Glutamatergic neuron (in vitro differentiated cells): ENCODE results near the gene PITPNM1. TPM values are rescaled to one million over a fixed set of nuclear protein-coding genes. Genes with fewer than 3 reads are reported as not detected.

Experiments used
- DNase-seq: peaks from one replicate; pipeline ENCODE4 v3.0.0; 2022
- H3K27ac Mint-ChIP-seq: one replicate; pipeline ENCODE4 v1.8.0; 2020; ENCODE audit warnings: mild to moderate bottlenecking, mixed read lengths, inconsistent platforms; ENCODE audit not compliant: unreplicated experiment
- H3K27me3 Mint-ChIP-seq: one replicate; pipeline ENCODE4 v1.8.0; 2020; ENCODE audit warnings: mild to moderate bottlenecking, moderate library complexity, mixed read lengths, inconsistent platforms; ENCODE audit not compliant: unreplicated experiment
- H3K36me3 Mint-ChIP-seq: one replicate; pipeline ENCODE4 v1.8.0; 2020; ENCODE audit warnings: mild to moderate bottlenecking, mixed read lengths, inconsistent platforms; ENCODE audit not compliant: unreplicated experiment
- H3K4me1 Mint-ChIP-seq: one replicate; pipeline ENCODE4 v1.8.0; 2020; ENCODE audit warnings: mild to moderate bottlenecking, low read depth, mixed read lengths, inconsistent platforms; ENCODE audit not compliant: unreplicated experiment
- H3K4me3 Mint-ChIP-seq: one replicate; pipeline ENCODE4 v1.8.0; 2020; ENCODE audit warnings: mild to moderate bottlenecking, mixed read lengths, inconsistent platforms; ENCODE audit not compliant: unreplicated experiment
- H3K9me3 Mint-ChIP-seq: one replicate; pipeline ENCODE4 v1.8.0; 2020; ENCODE audit warnings: mild to moderate bottlenecking, moderate library complexity, mixed read lengths, inconsistent platforms; ENCODE audit not compliant: unreplicated experiment
- total RNA-seq: library from RNA; stranded (reverse); fragmentation: NEBNext Ultra II Directional; extraction: Animal tissue kit (Norgen Biotek cat#: 25700); gene quantifications from one replicate; pipeline ENCODE4 v1.2.1, GENCODE V29; 2021; ENCODE audit not compliant: unreplicated experiment
- TF ChIP-seq, protein P1 (sequence below): fragments of 200-600 bp; sonication (generic); IDR thresholded peaks from one replicate; pipeline ENCODE4 v1.5.0; 2021; ENCODE audit not compliant: partially characterized antibody, unreplicated experiment

PITPNM1 gene
- total RNA-seq, 1 donor from 2014 or later = 25.6 TPM

GRCh38 chr11:67523556-67524479, 18.7 kb upstream of the PITPNM1 start:
- no peak overlapping the region for H3K27ac Mint-ChIP-seq
- no peak overlapping the region for H3K4me3 Mint-ChIP-seq
- H3K27me3 Mint-ChIP-seq = peaks cover 11% of the 10 kb centered on the region
- peaks cover 4% of the 10 kb centered on the region for H3K9me3 Mint-ChIP-seq
- H3K4me1 Mint-ChIP-seq = peaks cover 3% of the 10 kb centered on the region
- DNase-seq = no peak
- no peaks in the 10 kb centered on the region for H3K36me3 Mint-ChIP-seq
- TF ChIP-seq, protein P1, sequence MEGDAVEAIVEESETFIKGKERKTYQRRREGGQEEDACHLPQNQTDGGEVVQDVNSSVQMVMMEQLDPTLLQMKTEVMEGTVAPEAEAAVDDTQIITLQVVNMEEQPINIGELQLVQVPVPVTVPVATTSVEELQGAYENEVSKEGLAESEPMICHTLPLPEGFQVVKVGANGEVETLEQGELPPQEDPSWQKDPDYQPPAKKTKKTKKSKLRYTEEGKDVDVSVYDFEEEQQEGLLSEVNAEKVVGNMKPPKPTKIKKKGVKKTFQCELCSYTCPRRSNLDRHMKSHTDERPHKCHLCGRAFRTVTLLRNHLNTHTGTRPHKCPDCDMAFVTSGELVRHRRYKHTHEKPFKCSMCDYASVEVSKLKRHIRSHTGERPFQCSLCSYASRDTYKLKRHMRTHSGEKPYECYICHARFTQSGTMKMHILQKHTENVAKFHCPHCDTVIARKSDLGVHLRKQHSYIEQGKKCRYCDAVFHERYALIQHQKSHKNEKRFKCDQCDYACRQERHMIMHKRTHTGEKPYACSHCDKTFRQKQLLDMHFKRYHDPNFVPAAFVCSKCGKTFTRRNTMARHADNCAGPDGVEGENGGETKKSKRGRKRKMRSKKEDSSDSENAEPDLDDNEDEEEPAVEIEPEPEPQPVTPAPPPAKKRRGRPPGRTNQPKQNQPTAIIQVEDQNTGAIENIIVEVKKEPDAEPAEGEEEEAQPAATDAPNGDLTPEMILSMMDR = no peak

DNA sequence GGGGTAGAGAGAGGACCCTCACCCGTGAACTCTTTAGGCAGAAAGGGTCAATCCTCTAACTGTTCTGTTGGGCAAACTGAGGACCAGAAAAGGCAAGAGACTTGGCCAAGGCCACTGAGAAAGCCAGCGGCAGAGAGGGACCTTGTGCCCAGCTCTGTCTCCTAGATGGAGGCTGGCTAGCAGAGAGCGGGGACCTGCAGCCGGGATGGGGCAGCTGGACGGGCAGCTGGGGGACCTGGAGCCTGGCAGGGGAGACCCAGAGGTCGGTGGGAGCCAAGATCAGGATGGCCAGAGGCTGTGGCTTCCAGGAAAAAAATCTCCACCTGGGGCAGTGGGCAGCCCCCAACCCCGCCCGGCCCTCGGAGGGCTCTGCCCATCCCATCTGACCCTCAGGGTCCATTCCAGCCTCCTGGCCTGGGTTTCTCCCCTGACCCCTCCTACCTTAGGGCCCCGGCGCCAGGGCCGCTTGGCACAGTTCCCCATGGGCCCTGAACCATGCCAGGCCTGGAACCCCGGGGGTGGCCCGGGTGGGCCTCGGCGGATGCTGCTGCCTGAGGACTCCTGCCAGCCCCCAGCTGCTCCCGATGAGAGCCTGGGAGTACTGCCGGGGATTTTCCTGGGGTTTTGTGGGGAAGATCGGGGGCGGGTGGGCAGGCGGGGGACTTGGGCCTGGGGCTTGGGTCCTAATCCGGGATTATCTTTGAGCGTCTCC, 17.8 kb upstream of the PITPNM1 start, which contains the start of gene CABP2:
Gene CABP2, minus strand, starts transcription at position 603 of the 712 bp plus-strand sequence. Its CDS starts 120 bp downstream, at position 483.
- H3K27ac Mint-ChIP-seq = no peak within 1 kb of the TSS
- no peak within 1 kb of the TSS for H3K4me3 Mint-ChIP-seq
- no peaks in the 10 kb centered on the region for H3K36me3 Mint-ChIP-seq
- H3K4me1 Mint-ChIP-seq = peaks cover 3% of the 10 kb centered on the region
- H3K27me3 Mint-ChIP-seq = peaks cover 11% of the 10 kb centered on the region
- TF ChIP-seq, protein P1 = no peak
- peaks cover 4% of the 10 kb centered on the region for H3K9me3 Mint-ChIP-seq
- DNase-seq = no peak

- Mint-ChIP-seq H3K9me3 (peaks cover 4% of the 10 kb centered on the region), H3K4me1 (peaks cover 3% of the 10 kb centered on the region), H3K27me3 (peaks cover 11% of the 10 kb centered on the region), H3K4me3 (no peak overlapping the region), H3K27ac (no peak overlapping the region), H3K36me3 (no peaks in the 10 kb centered on the region)
- TF ChIP-seq, protein P1 = no peak
- no peak for DNase-seq
These were observed 17.2 kb upstream of the PITPNM1 start for GRCh38 chr11:67522338-67522737.

- no peak overlapping the region for H3K27ac Mint-ChIP-seq
- peaks cover 9% of the 10 kb centered on the region for H3K27me3 Mint-ChIP-seq
- no peak overlapping the region for H3K4me3 Mint-ChIP-seq
- DNase-seq = no peak
- H3K4me1 Mint-ChIP-seq = peaks cover 3% of the 10 kb centered on the region
- H3K36me3 Mint-ChIP-seq = no peaks in the 10 kb centered on the region
- TF ChIP-seq, protein P1 = no peak
- peaks cover 4% of the 10 kb centered on the region for H3K9me3 Mint-ChIP-seq
These were observed 16.8 kb upstream of the PITPNM1 start for GRCh38 chr11:67521924-67522323.
